Mesothelial cell of epicardium (in vitro differentiated cells): ENCODE measurements around the gene SLC51B. TPM values are rescaled to one million over a fixed set of nuclear protein-coding genes. Genes with fewer than 3 reads are reported as not detected.

Experiments used
- DNase-seq, 2 experiments: peaks; one replicate each; pipeline ENCODE4 v3.0.0; 2021; ENCODE audit warnings: low spot score in 2 of 2; ENCODE audit not compliant: unreplicated experiment in 2 of 2
- H3K27ac Mint-ChIP-seq: 2 replicates; pipeline ENCODE4 v1.8.0; 2021; ENCODE audit warnings: mixed read lengths
- H3K27me3 Mint-ChIP-seq: 2 replicates; pipeline ENCODE4 v1.8.0; 2021; ENCODE audit warnings: low read depth, mixed read lengths
- H3K36me3 Mint-ChIP-seq: 2 replicates; pipeline ENCODE4 v1.8.0; 2021; ENCODE audit warnings: mixed read lengths
- H3K4me1 Mint-ChIP-seq: 2 replicates; pipeline ENCODE4 v1.8.0; 2021; ENCODE audit warnings: mixed read lengths
- H3K4me3 Mint-ChIP-seq: 2 replicates; pipeline ENCODE4 v1.8.0; 2021; ENCODE audit warnings: mild to moderate bottlenecking, moderate library complexity, mixed read lengths
- H3K9me3 Mint-ChIP-seq: 2 replicates; pipeline ENCODE4 v1.8.0; 2021; ENCODE audit warnings: mixed read lengths
- CTCF ChIP-seq: fragments of 200-600 bp; sonication (generic); IDR thresholded peaks from one replicate; pipeline ENCODE4 v1.5.0; 2021; ENCODE audit warnings: antibody characterized with exemption; ENCODE audit not compliant: unreplicated experiment
- total RNA-seq: library from RNA; stranded (reverse); gene quantifications from 3 replicates; pipeline ENCODE4 v1.2.1, GENCODE V29; 2021

The SLC51B gene
- total RNA-seq, 1 donor from 2014 or later: not detected

- peak in 1 of 2 experiments; percentile 68 for DNase-seq
- Mint-ChIP-seq H3K4me3 (no peak overlapping the region), H3K27me3 (peaks cover 22% of the 10 kb centered on the region), H3K36me3 (no peaks in the 10 kb centered on the region), H3K9me3 (no peaks in the 10 kb centered on the region), H3K4me1 (peaks cover 24% of the 10 kb centered on the region), H3K27ac (peak overlapping the region; percentile 23)
- TF ChIP-seq CTCF: no peak
Measured at GRCh38 chr15:65077981-65078352, 32.8 kb downstream of the SLC51B start.

- Mint-ChIP-seq H3K36me3 (no peaks in the 10 kb centered on the region), H3K4me1 (peaks cover 39% of the 10 kb centered on the region), H3K4me3 (no peak overlapping the region), H3K9me3 (no peaks in the 10 kb centered on the region), H3K27me3 (peaks cover 31% of the 10 kb centered on the region), H3K27ac (no peak overlapping the region)
- no peak for TF ChIP-seq CTCF
- DNase-seq: no peak
Measured at GRCh38 chr15:65079580-65079979, 34.4 kb downstream of the SLC51B start.

GRCh38 chr15:65081270-65081669 is 36.1 kb downstream of the SLC51B start:
- no peak for TF ChIP-seq CTCF
- H3K9me3 Mint-ChIP-seq: no peaks in the 10 kb centered on the region
- peaks cover 46% of the 10 kb centered on the region for H3K4me1 Mint-ChIP-seq
- H3K27ac Mint-ChIP-seq: no peak overlapping the region
- peaks cover 47% of the 10 kb centered on the region for H3K27me3 Mint-ChIP-seq
- DNase-seq: no peak
- no peak overlapping the region for H3K4me3 Mint-ChIP-seq
- H3K36me3 Mint-ChIP-seq: no peaks in the 10 kb centered on the region

- no peak for DNase-seq
- peaks cover 45% of the 10 kb centered on the region for H3K4me1 Mint-ChIP-seq
- TF ChIP-seq CTCF: no peak
- H3K36me3 Mint-ChIP-seq: no peaks in the 10 kb centered on the region
- no peak overlapping the region for H3K27ac Mint-ChIP-seq
- H3K27me3 Mint-ChIP-seq: peaks cover 47% of the 10 kb centered on the region
- H3K9me3 Mint-ChIP-seq: no peaks in the 10 kb centered on the region
- H3K4me3 Mint-ChIP-seq: no peak overlapping the region
Measured at GRCh38 chr15:65081758-65082157, 36.6 kb downstream of the SLC51B start.

- no peaks in the 10 kb centered on the region for H3K36me3 Mint-ChIP-seq
- no peaks in the 10 kb centered on the region for H3K9me3 Mint-ChIP-seq
- peaks cover 47% of the 10 kb centered on the region for H3K27me3 Mint-ChIP-seq
- peak overlapping the region; percentile 69 for H3K27ac Mint-ChIP-seq
- peaks cover 52% of the 10 kb centered on the region for H3K4me1 Mint-ChIP-seq
- TF ChIP-seq CTCF: no peak
- H3K4me3 Mint-ChIP-seq: peak overlapping the region; percentile 4
- no peak for DNase-seq
Measured at GRCh38 chr15:65082303-65082953, 37.2 kb downstream of the SLC51B start.
